GM18519 (cell line): ENCODE data around the gene OR2S2.

Experiments
- ATAC-seq: cut with Tn5 transposase; IDR thresholded peaks from one replicate; pipeline ENCODE4 v1.9.1; 2021; ENCODE audit warnings: mild to moderate bottlenecking, moderate library complexity; ENCODE audit not compliant: unreplicated experiment, low FRiP score

OR2S2 gene

DNA sequence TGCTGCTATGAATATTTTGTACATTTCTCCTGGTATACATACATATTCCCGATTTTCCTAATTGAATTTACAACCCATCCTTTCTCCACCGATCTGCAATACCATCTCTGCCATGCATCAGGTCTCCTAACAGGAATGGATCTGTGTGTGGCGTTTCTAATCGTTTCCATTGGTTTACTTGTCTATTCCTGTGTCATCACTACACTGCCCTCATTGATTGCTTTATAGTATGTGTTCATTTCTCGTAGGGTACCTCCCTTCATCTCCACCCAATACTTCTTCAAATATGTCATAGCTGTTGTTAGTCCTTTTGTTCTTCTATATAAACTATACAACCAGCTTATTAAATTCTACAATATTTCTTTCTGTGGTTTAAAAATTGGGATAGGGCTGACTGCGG is 7.1 kb upstream of the OR2S2 start:
- no peak for ATAC-seq

DNA sequence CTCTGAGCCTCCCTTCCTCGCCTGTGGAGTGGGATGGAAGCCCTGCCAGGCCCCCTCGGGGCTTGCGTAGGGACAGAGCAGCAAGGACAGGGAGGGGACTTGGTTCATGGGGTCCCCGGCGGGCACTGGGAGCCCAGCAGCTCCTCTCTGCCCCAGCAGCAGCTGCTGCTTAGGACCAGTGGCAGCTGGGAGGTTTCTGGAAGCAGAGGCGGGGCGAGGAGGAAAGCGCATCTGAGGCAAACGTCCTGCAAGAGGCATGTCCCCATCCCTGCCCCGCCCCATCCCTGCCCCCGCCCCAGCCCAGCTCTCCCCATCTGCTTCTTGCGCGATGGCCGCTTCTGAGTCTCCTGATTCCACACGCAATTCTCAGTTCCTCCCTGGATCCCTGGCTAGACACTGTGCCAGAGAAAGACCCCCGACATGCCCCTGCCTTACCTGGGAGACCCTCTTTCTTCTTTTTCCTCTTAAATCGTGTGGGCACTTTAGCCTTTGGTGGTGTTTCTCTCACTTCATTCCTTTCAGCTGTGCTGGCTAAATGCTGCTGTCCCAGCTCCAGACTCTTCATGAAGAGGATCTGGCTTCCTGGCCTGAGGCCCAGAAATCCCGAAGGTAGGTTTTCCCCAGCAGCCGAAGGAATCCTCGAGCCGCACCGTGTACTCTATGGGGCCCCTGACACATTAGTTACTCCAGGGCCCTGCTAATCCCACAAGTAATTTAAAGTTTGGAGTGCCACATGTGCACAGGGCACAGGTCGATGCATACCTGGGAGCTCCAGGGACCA is 4.4 kb upstream of the OR2S2 start:
- ATAC-seq = no peak

DNA sequence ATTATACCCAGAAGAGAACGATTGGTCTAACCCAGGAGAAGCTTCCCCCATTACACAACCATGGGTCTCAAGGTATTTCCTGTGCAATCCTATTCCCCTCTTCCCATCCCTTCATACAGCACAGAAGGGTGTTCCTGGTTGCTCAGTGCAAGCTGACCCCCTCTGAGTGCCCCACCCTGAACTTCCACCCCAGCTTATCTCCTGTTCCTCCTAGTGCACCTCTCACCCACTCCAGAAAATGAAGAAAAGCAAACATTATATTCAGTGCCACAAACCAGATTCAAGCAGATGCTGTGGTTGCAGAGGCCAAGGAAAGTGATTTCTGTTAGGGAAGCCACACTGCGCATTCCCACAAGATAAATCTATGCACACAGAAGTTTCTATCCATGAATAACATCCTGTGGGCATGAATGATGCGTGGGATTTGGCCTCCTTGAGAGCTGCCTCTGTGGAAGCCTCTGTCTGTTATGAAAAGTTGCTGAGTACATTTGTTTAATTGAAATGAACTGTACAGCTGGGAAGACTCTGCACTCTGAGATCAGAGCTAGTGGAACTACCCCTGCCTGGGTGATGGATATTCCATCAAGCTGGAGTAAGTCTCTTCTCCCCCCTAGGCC is 2.2 kb upstream of the OR2S2 start:
- ATAC-seq = no peak

DNA sequence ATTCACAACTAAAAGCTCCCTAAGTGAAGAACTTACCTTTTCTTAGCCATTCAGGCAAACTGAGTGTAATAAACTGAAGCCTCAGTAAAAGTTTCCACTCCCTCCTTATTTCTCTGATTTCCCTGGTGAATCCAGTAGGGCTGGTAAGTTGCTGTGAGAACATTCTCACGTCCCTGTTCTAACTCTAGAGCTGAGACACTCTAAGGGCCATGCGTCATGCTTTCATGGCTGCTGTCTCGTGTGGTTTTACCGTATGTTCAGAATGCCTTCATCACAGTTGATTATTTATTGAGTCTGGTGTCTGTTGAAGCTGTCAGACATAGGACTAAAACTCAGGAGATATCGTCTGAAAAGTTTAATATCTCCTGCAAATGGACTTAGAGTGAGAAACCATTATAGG is 1.3 kb downstream of the OR2S2 start:
- ATAC-seq = no peak

DNA sequence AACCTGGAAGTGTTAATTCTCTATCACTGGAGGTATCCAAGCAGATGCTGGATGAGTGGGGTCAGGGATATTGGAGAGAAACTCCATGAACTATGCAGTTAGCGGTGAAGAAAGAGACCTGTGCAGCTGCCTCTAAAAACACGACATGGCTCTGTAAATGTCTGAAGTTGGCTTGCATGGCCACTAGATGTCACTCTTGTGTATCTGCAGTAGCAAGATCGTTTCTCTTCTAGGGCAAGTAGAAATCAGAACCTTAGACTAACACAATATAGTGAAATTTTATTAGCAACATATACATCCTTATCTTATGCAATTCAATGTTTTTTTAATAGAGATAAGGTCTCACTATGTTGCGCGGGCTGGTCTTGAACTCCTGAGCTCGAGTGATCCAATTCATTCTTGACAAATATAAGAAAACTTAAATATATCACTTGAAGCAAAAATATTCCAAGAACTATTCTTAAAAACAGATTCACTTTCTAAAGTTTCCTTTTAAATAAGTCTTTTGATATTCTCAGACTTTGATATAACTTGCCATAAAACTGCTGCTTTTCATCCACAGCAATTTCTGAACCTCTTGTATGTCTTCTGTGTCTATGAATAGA is 2.9 kb downstream of the OR2S2 start:
- ATAC-seq = no peak

DNA sequence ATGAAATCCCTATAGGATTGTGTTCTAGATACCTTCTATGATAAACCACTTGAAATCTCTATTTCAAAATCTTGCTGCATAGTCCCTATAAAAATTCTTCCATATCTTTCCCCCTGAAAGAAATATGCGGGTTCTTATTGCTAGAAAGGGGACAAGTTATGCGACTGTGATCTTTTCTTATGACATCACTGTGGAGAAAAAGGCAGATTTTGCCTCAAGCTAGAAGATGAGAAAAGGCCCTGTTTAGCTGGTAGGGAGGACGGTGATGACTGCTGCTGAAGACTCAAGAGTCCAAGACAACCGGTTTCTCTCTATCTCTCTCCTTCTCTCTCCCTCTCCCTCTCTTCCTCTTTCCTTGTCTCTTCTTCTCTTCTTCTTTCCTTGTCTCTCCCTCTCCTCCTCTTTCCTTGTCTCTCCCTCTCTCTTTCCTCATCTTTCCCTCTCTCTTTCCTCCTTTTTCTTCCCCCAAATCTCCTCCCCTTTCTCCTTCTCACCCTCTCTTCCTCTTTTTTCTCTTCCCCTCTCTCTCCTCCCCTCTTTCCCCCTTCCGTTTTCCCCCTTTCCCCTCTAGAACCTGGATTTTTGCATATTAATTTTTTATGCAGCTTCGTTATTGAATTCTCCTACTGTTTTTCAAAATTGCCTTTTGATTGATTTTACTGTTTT is 5.3 kb downstream of the OR2S2 start:
- no peak for ATAC-seq

DNA sequence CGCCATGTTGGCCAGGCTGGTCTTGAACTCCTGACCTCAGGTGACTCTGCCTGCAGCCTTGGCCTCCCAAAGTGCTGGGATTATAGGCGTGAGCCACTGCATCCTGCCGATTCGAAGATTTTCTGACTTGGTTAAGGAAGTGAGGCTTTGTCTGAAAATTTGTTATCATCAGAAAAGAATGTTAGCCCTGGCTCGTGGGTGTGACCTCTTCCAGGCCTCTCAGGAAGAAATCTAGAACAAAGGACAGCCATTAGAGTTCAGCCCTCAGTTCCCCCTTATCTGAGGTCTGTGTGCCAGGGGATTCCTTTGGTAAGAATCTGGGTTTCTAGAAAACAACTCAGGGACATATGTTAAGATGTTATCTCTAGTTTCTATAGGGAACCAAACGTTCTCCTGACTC is 6.2 kb downstream of the OR2S2 start:
- ATAC-seq = no peak

DNA sequence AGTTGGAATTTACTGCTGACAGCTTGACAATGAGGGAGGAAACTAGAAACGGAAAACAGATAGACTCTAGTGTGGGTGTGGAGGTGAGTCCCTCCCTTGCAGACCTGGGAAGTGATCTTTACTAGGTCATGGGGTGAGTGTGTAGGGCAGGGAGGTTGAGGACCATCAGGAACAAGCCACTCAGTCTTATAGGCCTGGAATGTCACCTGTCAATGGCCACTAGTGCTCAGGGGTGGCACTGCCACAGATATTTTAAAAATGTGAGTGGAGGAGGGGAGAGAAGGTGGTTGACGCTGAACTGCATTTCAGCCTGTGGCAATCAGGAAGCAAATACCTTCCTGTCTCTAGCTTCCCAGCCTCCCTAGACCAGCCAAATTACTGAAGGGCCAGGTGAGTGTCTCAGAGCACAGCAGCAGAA is 9.0 kb downstream of the OR2S2 start:
- ATAC-seq = no peak

DNA sequence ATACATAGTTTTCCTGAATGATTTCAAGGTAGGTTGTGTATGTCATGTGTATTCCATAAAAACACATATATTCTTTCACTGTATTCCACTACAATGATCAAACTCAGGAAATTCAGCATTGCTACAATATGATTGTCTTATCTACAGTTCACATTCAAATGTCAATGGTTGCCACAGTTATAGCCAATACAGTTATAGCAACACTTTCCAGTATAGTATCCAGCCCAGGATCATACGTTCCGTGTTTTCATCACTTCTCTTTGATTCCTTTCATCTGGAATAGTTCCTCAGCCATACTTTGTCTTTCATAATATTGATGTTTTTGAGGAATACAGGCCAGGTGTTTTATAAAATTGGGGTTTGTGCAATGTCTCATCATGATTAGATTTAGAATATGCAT is 9.5 kb downstream of the OR2S2 start:
- ATAC-seq = no peak

DNA sequence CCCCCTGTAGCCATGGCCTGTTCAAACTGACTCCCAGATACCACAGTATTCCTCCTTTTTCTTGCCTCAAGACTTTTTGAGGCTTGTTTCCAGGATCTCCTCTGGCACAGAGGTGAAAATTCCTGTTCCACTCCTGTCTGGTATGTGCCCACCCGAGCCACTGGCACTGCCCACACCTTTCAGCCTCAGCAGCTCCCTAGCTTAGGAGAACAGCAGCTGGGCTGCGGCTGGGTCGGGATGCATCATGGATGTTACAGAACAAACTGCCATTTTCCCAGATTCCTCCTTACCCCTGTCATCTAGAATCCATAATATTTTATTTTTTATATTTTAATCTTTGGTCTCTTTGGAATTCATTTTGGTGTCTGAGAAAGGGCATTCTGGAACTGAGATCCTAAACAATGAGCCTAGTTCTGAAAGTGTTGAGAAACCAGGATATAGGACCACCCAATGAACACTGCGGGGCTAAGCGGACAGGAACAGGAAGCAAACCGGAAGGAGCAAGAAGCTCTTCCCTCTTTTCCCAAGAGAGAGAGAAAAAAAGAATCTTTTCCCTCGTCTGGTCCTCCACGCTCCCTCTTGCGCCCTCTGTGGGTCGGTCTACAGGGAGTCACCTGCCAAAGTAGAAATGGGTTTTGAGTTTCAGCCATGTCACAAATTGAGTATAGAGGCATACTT is 12.5 kb downstream of the OR2S2 start:
- no peak for ATAC-seq

DNA sequence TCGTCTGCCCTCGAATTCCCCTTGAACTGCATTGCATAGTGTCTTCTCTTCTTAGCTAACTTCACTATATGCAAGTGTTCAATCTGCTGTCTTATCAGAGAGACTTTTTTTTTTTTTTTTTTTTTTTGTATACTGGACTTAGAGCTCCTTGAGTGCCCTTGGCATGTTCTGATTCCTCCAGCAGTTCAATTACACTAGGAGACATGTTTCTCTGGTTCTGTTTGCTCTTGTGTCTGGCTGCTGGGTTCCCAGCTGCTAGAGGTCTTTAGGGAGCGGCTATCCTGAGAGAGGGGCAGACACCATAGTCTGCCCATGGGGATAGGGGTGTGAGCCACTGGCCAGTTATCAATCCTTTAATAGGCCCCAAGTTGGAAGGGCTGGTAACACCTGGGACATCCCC is 13.1 kb downstream of the OR2S2 start:
- ATAC-seq = no peak

DNA sequence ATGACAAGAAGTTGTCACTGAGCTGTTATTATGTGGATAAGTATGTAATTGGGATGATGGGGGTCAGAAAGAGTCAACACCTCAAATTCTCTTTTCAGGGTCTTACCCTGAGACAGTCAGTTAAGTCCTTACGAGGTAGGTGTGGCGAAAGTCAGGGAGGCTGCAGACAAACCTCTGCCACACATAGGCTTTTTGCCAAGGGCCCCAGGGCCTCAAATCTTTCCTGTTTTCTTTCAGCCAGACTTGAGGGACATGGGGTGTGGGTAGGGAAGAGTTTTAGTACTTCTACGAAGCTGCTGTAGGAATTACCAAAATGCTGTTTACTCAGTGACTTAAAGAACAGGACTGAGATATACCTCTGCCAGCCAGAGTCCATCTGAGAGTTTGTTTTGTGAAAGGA is 13.8 kb downstream of the OR2S2 start:
- ATAC-seq = no peak

DNA sequence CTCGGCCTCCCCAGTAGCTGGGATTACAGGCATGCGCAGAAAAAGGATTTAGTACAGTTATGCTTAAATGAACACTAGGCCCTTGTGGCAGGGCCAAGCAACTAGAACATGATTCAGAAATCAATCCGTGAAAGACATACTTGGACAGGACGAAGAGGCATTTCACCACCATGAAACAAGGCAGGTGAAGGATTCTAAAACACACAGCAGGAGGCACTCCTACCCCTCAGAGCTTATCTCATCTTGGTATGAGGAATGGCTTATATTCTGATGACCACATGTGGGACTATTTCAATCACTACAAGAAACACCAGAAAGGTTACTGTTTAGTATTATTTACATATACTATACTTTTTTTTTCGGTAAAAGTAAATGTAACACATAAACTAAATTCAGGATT is 15.7 kb downstream of the OR2S2 start:
- ATAC-seq = no peak

DNA sequence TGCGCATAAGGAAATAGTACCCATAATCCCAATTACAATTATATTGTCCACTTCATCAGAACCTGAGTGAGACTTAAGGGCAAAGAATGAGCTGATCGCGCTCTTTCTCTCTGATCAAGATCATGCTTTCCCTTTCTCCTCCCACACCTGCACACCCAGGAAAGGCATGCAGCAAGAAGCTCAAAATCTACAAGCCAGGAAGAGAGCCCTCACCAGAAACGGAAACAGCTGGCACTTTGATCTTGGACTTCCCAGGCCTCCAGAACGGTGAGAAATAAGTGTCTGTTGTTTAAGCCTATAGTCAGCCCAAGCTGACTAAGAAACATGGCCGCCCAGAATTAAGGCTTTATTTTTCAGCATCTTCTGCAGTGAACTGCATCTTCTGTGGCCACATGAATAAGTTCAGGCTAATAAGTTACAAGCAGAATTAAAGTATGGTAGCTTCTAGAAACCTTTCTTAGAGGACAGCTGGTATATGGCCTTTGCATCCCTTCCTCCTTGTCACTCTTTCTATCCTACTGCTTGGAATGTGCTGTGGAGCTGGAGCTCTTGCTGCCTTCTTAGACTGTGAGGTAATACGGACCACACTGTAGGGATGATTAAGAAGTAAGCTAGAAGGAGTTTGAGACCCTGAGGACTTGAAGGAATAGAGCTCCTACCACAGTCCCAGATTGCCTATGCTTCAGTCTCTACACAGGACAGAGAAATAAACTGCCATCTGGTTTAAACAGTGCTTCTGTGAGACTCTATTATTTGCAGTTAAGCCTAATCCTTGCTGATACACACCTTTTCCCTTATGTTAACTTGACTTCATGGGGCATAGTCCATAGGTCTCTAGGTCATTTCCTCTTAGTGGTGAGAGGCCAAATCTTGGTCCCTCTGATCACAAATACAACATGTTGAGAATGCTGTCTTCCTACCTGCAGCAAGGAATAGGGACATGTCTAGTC is 17.2 kb downstream of the OR2S2 start:
- ATAC-seq = no peak

DNA sequence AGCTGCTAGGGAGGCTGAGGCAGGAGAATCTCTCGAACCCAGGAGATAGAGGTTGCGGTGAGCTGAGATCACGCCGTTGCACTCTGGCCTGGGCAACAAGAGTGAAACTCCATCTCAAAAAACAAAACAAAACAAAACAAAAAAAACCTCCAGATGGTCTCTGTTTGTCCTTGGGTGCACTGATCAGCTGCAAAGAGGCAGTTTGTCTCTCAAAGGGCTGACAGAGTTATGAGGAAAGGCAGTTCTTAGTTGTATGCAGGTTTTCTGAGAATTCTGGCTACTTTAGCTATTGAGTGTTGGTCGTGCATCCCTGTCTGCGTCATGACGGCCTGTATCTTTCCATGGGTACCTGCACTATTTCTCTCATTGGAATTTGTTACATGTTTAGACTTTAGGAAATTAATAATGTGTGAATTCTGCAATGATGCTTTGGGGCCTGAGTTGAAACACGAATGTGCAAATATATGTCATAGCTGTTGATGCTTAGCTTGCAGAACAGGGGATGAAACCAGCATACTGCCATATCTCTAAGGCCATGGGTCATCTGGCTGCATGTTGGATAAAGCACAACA is 18.2 kb downstream of the OR2S2 start:
- no peak for ATAC-seq

DNA sequence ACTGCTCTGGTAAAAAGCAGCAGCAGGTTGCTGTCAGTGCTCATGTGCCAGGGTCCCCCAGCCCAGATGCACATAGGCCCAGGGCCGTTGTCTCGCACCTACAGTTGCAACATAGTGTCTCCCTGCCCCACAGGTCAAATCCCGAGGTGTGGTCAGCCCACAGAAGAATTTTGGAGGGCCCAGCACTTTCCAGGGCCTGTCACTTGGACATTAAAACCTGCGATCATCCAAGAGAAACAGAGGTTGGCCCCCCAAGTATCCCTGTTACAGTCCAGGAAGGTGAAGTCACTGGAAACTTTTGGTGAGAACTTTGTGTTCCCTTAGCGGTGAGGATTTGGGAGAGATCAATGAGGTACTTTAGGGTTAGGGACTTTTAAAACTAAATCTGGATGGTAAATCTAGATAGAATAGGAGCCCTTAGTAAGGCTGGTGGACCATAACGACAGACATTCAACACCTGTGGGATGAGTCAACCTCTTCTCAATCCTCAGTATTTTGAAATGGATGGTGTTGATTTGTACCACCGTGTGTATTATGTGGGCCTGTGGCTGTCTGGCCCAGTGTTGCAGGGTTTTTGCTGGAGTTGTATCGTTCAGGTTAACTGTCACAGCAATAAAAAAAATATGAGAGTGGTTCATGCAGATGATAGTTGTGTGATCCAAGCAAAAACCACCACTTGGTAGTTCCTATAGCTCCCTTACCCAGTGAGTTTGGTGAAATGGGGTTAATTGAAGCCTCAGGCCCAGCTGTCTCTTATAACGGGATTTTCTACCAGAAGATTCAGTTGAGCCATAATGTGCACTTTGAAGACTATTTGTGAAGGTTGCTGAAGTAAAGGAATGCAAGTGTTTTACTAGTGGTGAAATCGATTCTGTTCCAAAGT is 19.2 kb downstream of the OR2S2 start:
- ATAC-seq = no peak

DNA sequence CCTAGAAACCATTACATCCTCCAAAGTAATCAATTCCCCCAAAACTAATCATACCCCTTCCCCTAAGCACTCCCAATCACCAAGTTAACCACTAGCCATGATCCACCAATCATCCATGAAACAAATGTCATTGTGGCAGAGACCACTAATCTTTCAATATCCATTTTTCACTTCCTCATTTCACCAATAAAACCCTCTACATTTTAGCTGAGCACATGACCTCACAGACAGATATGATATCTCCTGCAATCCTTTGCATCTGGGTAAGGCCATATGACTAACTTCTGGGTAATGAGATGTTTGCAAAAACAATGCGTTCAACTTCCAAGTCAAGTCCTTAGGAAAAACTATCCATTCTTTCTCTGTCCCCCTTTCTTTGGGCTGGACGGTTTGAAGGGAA is 20.7 kb downstream of the OR2S2 start:
- no peak for ATAC-seq

DNA sequence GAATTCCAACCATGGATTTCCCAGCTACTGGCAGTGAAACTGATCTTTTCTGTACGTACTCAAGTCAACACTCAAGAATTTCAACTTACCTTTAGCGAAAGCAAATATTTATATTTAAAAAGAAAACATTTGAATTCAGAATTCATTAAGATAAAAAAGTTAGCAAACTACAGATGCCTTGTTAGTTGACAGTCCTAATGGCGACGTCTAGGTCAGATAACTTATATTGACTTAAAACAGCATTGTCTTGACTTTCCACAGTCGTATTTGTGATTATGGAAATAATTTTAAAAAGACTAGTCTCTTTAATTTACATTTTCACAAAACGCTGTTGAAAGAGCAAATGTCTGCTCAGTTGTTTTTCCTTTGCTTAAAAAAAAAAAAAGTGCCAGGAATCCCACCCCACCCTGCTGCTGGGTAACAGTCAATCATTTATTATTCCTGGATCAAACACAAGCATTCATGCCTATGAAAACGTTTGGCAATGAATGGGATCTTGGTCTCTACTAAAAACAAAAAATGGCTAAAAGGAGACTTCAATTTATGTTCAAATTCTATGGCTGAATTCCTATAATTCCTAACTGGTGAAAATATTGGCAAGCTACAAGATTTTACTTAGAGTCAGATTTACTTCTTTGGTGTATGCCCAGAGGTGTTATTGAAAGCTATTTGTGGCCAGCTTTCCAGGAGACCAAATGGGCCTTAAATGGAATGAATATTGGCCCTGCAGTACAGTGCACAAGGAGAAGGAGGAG is 22.0 kb downstream of the OR2S2 start:
- no peak for ATAC-seq
